ENCODE results near the gene GTF2F1. TPM values are rescaled to one million over a fixed set of nuclear protein-coding genes. Genes with fewer than 3 reads are reported as not detected.

The GTF2F1 gene
- total RNA-seq, 2 donors from 2014 or later, result 23.7 to 33.0 TPM

- no peak for DNase-seq (ENCODE audit: low spot score)
- H3K9me3 ChIP-seq, result no peaks in the 10 kb centered on the region
- H3K4me3 ChIP-seq, result no peak overlapping the region
- peaks cover 0 to 20% of the 10 kb centered on the region in 2 donors for H3K4me1 ChIP-seq
- no peak for TF ChIP-seq CTCF (IDR thresholded peaks at IDR 0.05)
- peaks cover 15% of the 10 kb centered on the region for H3K36me3 ChIP-seq
- no peak overlapping the region for H3K27ac ChIP-seq
- H3K27me3 ChIP-seq, result no peaks in the 10 kb centered on the region
Observed at GRCh38 chr19:6394831-6395230, 1.9 kb upstream of the GTF2F1 start.

GRCh38 chr19:6393983-6394412, 1.0 kb upstream of the GTF2F1 start:
- no peaks in the 10 kb centered on the region for H3K27me3 ChIP-seq
- peaks cover 23% of the 10 kb centered on the region for H3K36me3 ChIP-seq
- H3K27ac ChIP-seq, result peak overlapping the region; percentile 95 to 97
- no peak for DNase-seq (ENCODE audit: low spot score)
- no peak for TF ChIP-seq CTCF (IDR thresholded peaks at IDR 0.05)
- H3K4me1 ChIP-seq, result peaks cover 0 to 20% of the 10 kb centered on the region in 2 donors
- no peaks in the 10 kb centered on the region for H3K9me3 ChIP-seq
- H3K4me3 ChIP-seq, result peak overlapping the region; percentile 76 to 89

- Histone ChIP-seq H3K36me3 (peaks cover 39% of the 10 kb centered on the region), H3K27me3 (no peaks in the 10 kb centered on the region), H3K4me3 (peak overlapping the region; percentile 76 to 89), H3K9me3 (no peaks in the 10 kb centered on the region), H3K4me1 (peaks cover 0 to 20% of the 10 kb centered on the region in 2 donors), H3K27ac (peak overlapping the region; percentile 95 to 97)
- no peak for TF ChIP-seq CTCF (IDR thresholded peaks at IDR 0.05)
- DNase-seq (ENCODE audit: low spot score), result no peak
Observed at GRCh38 chr19:6392221-6393073, 517 bp downstream of the GTF2F1 start.

- no peaks in the 10 kb centered on the region for H3K27me3 ChIP-seq
- DNase-seq (ENCODE audit: low spot score), result no peak
- no peak overlapping the region for H3K27ac ChIP-seq
- TF ChIP-seq CTCF (IDR thresholded peaks at IDR 0.05), result no peak
- H3K9me3 ChIP-seq, result no peaks in the 10 kb centered on the region
- H3K4me1 ChIP-seq, result peaks cover 0 to 8% of the 10 kb centered on the region in 2 donors
- peaks cover 70% of the 10 kb centered on the region for H3K36me3 ChIP-seq
- no peak overlapping the region for H3K4me3 ChIP-seq
Observed at GRCh38 chr19:6387372-6387771, 5.6 kb downstream of the GTF2F1 start.

- H3K36me3 ChIP-seq, result peaks cover 80% of the 10 kb centered on the region
- no peak for DNase-seq (ENCODE audit: low spot score)
Observed at GRCh38 chr19:6384381-6384780, 8.6 kb downstream of the GTF2F1 start.

More at GRCh38 chr19:6384381-6384780, 8.6 kb downstream of the GTF2F1 start:
- Histone ChIP-seq H3K9me3 (no peaks in the 10 kb centered on the region), H3K4me3 (no peak overlapping the region), H3K4me1 (no peaks in the 10 kb centered on the region), H3K27me3 (no peaks in the 10 kb centered on the region), H3K27ac (no peak overlapping the region)
- no peak for TF ChIP-seq CTCF (IDR thresholded peaks at IDR 0.05)
